Neural cell (in vitro differentiated cells): ENCODE measurements around the gene DNAH7. TPM values are rescaled to one million over a fixed set of nuclear protein-coding genes. Genes with fewer than 3 reads are reported as not detected.

Experiments
- H2AFZ ChIP-seq: fragments of 200-600, 300-800 bp; sonication (generic), shearing (Covaris generic); 2 replicates; pipeline ENCODE4 v1.6.0; 2014; ENCODE audit warnings: low read depth, mild to moderate bottlenecking, antibody characterized with exemption, low read length, moderate library complexity
- H3F3A ChIP-seq: fragments of 200-600 bp; shearing (Covaris generic); 2 replicates; pipeline ENCODE4 v1.6.1; 2016; ENCODE audit warnings: mild to moderate bottlenecking, moderate library complexity, mixed read lengths, antibody characterized with exemption, low read length; ENCODE audit not compliant: insufficient read depth, poor library complexity, severe bottlenecking
- H3K27ac ChIP-seq: fragments of 200-600, 300-800 bp; sonication (generic), shearing (Covaris generic); 2 replicates; pipeline ENCODE4 v1.5.1; 2014; ENCODE audit warnings: mild to moderate bottlenecking, low read length, moderate library complexity
- H3K27me3 ChIP-seq: fragments of 300-800, 200-600 bp; sonication (generic), shearing (Covaris generic); 2 replicates; pipeline ENCODE4 v1.6.0; 2014; ENCODE audit warnings: mild to moderate bottlenecking, low read depth, low read length, moderate library complexity; ENCODE audit not compliant: insufficient read depth
- H3K36me3 ChIP-seq: fragments of 300-800, 200-600 bp; sonication (generic), shearing (Covaris generic); 2 replicates; pipeline ENCODE4 v1.5.1; 2014; ENCODE audit warnings: mild to moderate bottlenecking, antibody characterized with exemption, low read length, moderate library complexity; ENCODE audit not compliant: insufficient read depth
- H3K4me2 ChIP-seq: fragments of 300-800, 200-600 bp; sonication (generic), shearing (Covaris generic); 2 replicates; pipeline ENCODE4 v1.6.0; 2014; ENCODE audit warnings: mild to moderate bottlenecking, low read length
- H3K4me3 ChIP-seq: fragments of 300-800, 200-600 bp; sonication (generic), shearing (Covaris generic); 2 replicates; pipeline ENCODE4 v1.5.1; 2014; ENCODE audit warnings: mild to moderate bottlenecking, low read length, moderate library complexity
- H3K79me2 ChIP-seq: fragments of 200-600 bp; shearing (Covaris generic); replicated peaks from 2 replicates; pipeline ENCODE4 v1.6.0; 2014; ENCODE audit warnings: mild to moderate bottlenecking, low read length, moderate library complexity; ENCODE audit not compliant: insufficient read depth
- H3K9ac ChIP-seq: fragments of 300-800, 200-600 bp; sonication (generic), shearing (Covaris generic); 2 replicates; pipeline ENCODE4 v1.6.1; 2016; ENCODE audit warnings: mild to moderate bottlenecking, low read length, mixed read lengths
- H3K9me2 ChIP-seq: fragments of 200-600 bp; shearing (Covaris generic); 2 replicates; pipeline ENCODE4 v1.6.1; 2016; ENCODE audit warnings: mild to moderate bottlenecking, low read length, mixed read lengths; ENCODE audit not compliant: insufficient read depth
- H3K9me3 ChIP-seq: fragments of 200-600, 300-800 bp; sonication (generic), shearing (Covaris generic); 2 replicates; pipeline ENCODE4 v1.6.1; 2016; ENCODE audit warnings: mild to moderate bottlenecking, mixed run types, low read length, moderate library complexity, mixed read lengths
- H4K20me1 ChIP-seq: fragments of 200-600 bp; shearing (Covaris generic); 2 replicates; pipeline ENCODE4 v1.6.1; 2016; ENCODE audit warnings: mild to moderate bottlenecking, mixed run types; ENCODE audit not compliant: insufficient read depth
- CTCF ChIP-seq: fragments of 450-650 bp; IDR thresholded peaks from 2 replicates; pipeline ENCODE4 v1.5.1; 2014; ENCODE audit warnings: antibody characterized with exemption, mild to moderate bottlenecking, moderate library complexity; ENCODE audit not compliant: poor library complexity, severe bottlenecking
- EP300 ChIP-seq: fragments of 450-650 bp; conservative IDR thresholded peaks from 2 replicates; pipeline ENCODE4 v1.6.1; 2014; ENCODE audit warnings: antibody characterized with exemption, mild to moderate bottlenecking, moderate library complexity; ENCODE audit not compliant: poor library complexity, severe bottlenecking
- EZH2 ChIP-seq: fragments of 200-600, 300-800 bp; shearing (Covaris generic), sonication (generic); IDR thresholded peaks from 2 replicates; pipeline ENCODE4 v1.6.1; 2014; ENCODE audit warnings: antibody characterized with exemption, low read length, borderline replicate concordance, mild to moderate bottlenecking; ENCODE audit not compliant: insufficient read depth, poor library complexity, severe bottlenecking
- MXI1 ChIP-seq: fragments of 450-650 bp; conservative IDR thresholded peaks from 2 replicates; pipeline ENCODE4 v1.6.1; 2014; ENCODE audit warnings: antibody characterized with exemption, mild to moderate bottlenecking; ENCODE audit not compliant: poor library complexity, severe bottlenecking
- POLR2AphosphoS5 ChIP-seq: IDR thresholded peaks from 2 replicates; pipeline ENCODE4 v1.6.1; 2012
- RAD21 ChIP-seq: fragments of 450-650 bp; conservative IDR thresholded peaks from 2 replicates; pipeline ENCODE4 v1.6.1; 2014; ENCODE audit warnings: antibody characterized with exemption, mild to moderate bottlenecking, moderate library complexity
- SMC3 ChIP-seq: fragments of 450-650 bp; conservative IDR thresholded peaks from 2 replicates; pipeline ENCODE4 v1.6.1; 2014; ENCODE audit warnings: antibody characterized with exemption, mild to moderate bottlenecking, moderate library complexity; ENCODE audit not compliant: poor library complexity
- TAF1 ChIP-seq: IDR thresholded peaks from 2 replicates; pipeline ENCODE4 v1.6.1; 2012; ENCODE audit warnings: low read depth
- polyA plus RNA-seq: library from polyadenylated mRNA; depleted of rRNA; stranded (reverse); fragments of >200 nt; gene quantifications from 2 replicates; pipeline ENCODE4 v1.2.3, GENCODE V29; 2014
- TF ChIP-seq, protein P1 (sequence below): IDR thresholded peaks from 2 replicates; pipeline ENCODE4 v1.6.1; 2012; ENCODE audit warnings: borderline replicate concordance

Gene DNAH7
- polyA plus RNA-seq, 1 donor from 2014 or later: 0.67 TPM

- H3K79me2 ChIP-seq: no peaks in the 10 kb centered on the region
- H3K27me3 ChIP-seq: no peaks in the 10 kb centered on the region
- H3K4me3 ChIP-seq: no peak overlapping the region
- H3K9me2 ChIP-seq: no peaks in the 10 kb centered on the region
- no peak overlapping the region for H3K27ac ChIP-seq
- H3F3A ChIP-seq: no peaks in the 10 kb centered on the region
- H2AFZ ChIP-seq: no peak overlapping the region
- no peak overlapping the region for H3K4me2 ChIP-seq
- no peaks in the 10 kb centered on the region for H4K20me1 ChIP-seq
- no peaks in the 10 kb centered on the region for H3K9me3 ChIP-seq
- no peak overlapping the region for H3K9ac ChIP-seq
- TF ChIP-seq CTCF (no peak), EZH2 (no peak), MXI1 (no peak), SMC3 (no peak), RAD21 (no peak), EP300 (no peak)
- H3K36me3 ChIP-seq: no peaks in the 10 kb centered on the region
Measured at GRCh38 chr2:195985741-195986140, 82.9 kb downstream of the DNAH7 start.

GRCh38 chr2:195984923-195985726 lies 83.5 kb downstream of the DNAH7 start:
- Histone ChIP-seq H3F3A (no peaks in the 10 kb centered on the region), H3K27me3 (no peaks in the 10 kb centered on the region), H2AFZ (no peak overlapping the region), H3K79me2 (no peaks in the 10 kb centered on the region), H3K9me3 (no peaks in the 10 kb centered on the region), H3K4me3 (no peak overlapping the region), H3K27ac (no peak overlapping the region), H3K4me2 (no peak overlapping the region), H3K36me3 (no peaks in the 10 kb centered on the region), H4K20me1 (no peaks in the 10 kb centered on the region), H3K9ac (no peak overlapping the region), H3K9me2 (no peaks in the 10 kb centered on the region)
- TF ChIP-seq RAD21: no peak

DNA sequence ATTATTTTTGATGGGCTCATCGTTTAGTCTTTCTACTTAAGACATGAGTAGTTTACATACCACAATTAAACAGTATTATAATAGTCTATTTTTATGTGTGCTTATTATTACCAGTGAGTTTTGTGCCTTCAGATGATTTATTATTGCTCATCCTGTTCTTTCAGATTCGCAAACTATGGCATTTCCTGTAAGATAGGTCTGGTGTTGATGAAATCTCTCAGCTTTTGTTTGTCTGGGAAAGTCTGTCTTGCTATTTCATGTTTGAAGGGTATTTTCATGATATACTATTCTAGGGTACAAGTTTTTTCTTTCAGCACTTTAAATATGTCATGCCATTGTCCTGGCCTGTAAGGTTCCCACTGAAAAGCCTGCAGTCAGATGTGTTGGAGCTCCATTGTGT lies 101.3 kb downstream of the DNAH7 start:
- H3K9me2 ChIP-seq: no peaks in the 10 kb centered on the region
- H3F3A ChIP-seq: no peaks in the 10 kb centered on the region
- no peak overlapping the region for H3K4me2 ChIP-seq
- H3K27ac ChIP-seq: no peak overlapping the region
- H3K79me2 ChIP-seq: no peaks in the 10 kb centered on the region
- H3K9me3 ChIP-seq: no peaks in the 10 kb centered on the region
- H3K4me3 ChIP-seq: no peak overlapping the region
- no peaks in the 10 kb centered on the region for H4K20me1 ChIP-seq
- no peak overlapping the region for H3K9ac ChIP-seq
- H2AFZ ChIP-seq: no peak overlapping the region
- TF ChIP-seq EP300 (no peak), CTCF (no peak), MXI1 (no peak), EZH2 (no peak), POLR2AphosphoS5 (no peak), TAF1 (no peak), RAD21 (no peak), SMC3 (no peak)
- TF ChIP-seq, protein P1, sequence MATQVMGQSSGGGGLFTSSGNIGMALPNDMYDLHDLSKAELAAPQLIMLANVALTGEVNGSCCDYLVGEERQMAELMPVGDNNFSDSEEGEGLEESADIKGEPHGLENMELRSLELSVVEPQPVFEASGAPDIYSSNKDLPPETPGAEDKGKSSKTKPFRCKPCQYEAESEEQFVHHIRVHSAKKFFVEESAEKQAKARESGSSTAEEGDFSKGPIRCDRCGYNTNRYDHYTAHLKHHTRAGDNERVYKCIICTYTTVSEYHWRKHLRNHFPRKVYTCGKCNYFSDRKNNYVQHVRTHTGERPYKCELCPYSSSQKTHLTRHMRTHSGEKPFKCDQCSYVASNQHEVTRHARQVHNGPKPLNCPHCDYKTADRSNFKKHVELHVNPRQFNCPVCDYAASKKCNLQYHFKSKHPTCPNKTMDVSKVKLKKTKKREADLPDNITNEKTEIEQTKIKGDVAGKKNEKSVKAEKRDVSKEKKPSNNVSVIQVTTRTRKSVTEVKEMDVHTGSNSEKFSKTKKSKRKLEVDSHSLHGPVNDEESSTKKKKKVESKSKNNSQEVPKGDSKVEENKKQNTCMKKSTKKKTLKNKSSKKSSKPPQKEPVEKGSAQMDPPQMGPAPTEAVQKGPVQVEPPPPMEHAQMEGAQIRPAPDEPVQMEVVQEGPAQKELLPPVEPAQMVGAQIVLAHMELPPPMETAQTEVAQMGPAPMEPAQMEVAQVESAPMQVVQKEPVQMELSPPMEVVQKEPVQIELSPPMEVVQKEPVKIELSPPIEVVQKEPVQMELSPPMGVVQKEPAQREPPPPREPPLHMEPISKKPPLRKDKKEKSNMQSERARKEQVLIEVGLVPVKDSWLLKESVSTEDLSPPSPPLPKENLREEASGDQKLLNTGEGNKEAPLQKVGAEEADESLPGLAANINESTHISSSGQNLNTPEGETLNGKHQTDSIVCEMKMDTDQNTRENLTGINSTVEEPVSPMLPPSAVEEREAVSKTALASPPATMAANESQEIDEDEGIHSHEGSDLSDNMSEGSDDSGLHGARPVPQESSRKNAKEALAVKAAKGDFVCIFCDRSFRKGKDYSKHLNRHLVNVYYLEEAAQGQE: no peak
- H3K36me3 ChIP-seq: no peaks in the 10 kb centered on the region
- no peaks in the 10 kb centered on the region for H3K27me3 ChIP-seq
